GM21737 (cell line): ENCODE data around the gene TTPAL.
A peak's percentile ranks its signal among the peaks of the same experiment; 100 is the strongest.

Experiments used
- ATAC-seq: cut with Tn5 transposase; IDR thresholded peaks from one replicate; pipeline ENCODE4 v1.9.1; 2021; ENCODE audit warnings: mild to moderate bottlenecking, moderate library complexity; ENCODE audit not compliant: unreplicated experiment

Gene TTPAL

GRCh38 chr20:44475694-44476560, at the start of gene TTPAL:
TTPAL (plus strand) TSS chr20:44475874; CDS start chr20:44480000, 4,126 bp downstream.
- peak; percentile 92 for ATAC-seq

- no peak for ATAC-seq
These were observed 49.8 kb upstream of the TTPAL start for GRCh38 chr20:44425923-44426322.

DNA sequence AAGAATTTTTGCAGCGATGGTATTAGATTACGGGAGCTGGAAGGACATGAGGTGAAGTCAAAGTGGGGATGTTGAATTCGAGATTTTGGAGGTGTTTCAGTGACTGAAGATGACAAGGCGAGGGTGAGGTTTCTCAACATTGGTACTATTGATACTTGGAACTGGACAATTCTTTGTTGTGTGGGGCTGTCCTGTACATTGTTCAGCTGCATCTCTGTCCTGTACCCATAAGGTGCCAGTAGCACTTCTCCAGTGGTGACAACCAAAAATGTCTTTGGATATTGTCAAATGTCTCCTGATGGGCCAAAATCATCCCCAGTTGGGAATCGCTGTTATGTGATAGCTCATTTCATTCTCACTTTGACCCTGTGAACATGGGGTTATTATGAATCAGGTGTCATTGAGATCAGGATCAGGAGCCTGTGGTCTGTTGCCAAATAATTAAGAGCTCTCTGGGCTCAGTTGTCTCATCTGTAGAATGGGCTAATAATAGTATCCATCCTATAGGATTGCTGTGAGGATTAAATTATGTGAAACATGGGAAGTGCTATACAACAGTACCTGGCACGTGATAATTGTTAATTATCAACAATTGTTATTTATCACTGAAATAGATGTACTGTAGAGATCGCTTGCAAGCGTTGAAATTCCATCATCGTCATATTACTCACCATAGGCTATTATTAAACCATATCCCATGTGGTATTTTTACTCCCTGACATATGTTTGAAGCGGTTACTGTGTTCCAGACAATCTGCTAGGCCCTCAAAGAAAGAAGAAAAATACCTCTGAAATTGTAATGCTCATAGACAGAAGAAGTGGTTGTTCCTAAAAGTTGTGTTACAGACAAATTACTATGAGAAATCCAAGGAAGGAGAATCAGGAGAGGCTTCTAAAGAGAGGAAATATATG, 48.5 kb upstream of the TTPAL start:
- no peak for ATAC-seq

- no peak for ATAC-seq
These were observed 47.9 kb upstream of the TTPAL start for GRCh38 chr20:44427804-44428173.

DNA sequence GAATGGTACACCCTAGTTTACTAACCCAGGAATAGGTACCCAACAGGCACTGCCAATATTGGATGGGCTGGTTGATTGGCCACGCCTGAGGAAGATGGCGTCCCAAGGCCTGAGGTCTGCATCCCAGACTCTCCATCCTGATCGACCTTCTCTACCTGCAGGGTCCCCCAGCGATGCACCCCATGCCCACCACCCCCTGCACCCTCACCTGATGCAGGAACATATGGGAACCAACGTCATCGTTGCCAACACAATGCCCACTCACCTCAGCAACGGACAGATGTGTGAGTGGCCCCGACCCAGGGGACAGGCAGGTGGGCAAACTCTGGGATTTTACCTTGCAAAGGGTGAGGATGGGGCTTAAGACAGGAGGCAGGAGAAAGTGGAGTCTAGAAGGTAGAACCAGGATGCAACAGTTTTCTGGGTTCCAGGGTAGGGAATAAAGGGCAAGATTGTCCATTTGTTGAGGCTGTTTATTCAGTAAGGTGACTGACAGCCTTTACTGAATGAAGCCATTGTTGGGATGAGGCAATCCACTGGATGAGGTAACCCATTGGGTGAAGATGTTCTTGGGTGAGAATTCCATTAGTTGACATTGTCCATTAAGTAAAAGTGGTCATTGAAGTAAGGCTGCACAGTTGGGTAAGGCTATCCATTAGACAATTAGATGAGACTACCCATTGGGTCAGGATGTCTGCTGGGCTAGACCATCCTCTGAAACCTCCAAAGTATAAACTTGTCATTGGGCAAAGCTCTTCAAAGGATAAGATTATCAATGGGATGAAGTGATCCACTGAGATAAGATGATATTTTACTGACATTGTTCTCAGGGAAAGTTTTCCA, 47.3 kb upstream of the TTPAL start:
- no peak for ATAC-seq

DNA sequence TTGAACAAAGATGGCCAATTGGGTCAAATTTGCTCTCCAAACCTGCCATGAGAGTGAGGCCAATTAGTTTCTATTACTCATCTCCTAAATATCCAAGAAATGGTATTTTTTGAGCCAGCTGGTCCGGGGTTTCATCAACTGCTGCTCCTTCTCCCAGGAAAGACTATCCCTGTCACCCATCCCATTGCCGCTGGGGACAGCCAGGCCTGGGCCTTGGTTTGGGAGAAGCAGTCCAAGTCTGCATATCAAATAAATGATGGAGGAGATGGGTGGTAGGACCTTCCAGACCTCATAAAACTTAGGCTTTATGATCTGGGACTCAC, 46.7 kb upstream of the TTPAL start:
- no peak for ATAC-seq

DNA sequence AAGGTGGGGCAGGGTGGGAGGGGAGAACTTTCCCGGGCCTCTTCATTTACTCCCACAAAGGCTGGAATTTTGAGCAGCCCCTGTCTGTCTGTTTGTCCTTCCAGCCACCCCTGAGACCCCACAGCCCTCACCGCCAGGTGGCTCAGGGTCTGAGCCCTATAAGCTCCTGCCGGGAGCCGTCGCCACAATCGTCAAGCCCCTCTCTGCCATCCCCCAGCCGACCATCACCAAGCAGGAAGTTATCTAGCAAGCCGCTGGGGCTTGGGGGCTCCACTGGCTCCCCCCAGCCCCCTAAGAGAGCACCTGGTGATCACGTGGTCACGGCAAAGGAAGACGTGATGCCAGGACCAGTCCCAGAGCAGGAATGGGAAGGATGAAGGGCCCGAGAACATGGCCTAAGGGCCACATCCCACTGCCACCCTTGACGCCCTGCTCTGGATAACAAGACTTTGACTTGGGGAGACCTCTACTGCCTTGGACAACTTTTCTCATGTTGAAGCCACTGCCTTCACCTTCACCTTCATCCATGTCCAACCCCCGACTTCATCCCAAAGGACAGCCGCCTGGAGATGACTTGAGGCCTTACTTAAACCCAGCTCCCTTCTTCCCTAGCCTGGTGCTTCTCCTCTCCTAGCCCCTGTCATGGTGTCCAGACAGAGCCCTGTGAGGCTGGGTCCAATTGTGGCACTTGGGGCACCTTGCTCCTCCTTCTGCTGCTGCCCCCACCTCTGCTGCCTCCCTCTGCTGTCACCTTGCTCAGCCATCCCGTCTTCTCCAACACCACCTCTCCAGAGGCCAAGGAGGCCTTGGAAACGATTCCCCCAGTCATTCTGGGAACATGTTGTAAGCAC, 46.0 kb upstream of the TTPAL start:
- ATAC-seq, result no peak

- no peak for ATAC-seq
These were observed 45.2 kb upstream of the TTPAL start for GRCh38 chr20:44430270-44431065.

DNA sequence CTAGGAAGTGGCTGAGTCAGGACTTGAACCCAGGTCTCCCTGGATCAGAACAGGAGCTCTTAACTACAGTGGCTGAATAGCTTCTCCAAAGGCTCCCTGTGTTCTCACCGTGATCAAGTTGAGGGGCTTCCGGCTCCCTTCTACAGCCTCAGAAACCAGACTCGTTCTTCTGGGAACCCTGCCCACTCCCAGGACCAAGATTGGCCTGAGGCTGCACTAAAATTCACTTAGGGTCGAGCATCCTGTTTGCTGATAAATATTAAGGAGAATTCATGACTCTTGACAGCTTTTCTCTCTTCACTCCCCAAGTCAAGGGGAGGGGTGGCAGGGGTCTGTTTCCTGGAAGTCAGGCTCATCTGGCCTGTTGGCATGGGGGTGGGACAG, 44.6 kb upstream of the TTPAL start:
- no peak for ATAC-seq

DNA sequence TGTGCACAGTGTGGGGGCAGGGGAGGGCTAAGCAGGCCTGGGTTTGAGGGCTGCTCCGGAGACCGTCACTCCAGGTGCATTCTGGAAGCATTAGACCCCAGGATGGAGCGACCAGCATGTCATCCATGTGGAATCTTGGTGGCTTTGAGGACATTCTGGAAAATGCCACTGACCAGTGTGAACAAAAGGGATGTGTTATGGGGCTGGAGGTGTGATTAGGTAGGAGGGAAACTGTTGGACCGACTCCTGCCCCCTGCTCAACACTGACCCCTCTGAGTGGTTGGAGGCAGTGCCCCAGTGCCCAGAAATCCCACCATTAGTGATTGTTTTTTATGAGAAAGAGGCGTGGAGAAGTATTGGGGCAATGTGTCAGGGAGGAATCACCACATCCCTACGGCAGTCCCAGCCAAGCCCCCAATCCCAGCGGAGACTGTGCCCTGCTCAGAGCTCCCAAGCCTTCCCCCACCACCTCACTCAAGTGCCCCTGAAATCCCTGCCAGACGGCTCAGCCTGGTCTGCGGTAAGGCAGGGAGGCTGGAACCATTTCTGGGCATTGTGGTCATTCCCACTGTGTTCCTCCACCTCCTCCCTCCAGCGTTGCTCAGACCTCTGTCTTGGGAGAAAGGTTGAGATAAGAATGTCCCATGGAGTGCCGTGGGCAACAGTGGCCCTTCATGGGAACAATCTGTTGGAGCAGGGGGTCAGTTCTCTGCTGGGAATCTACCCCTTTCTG, 44.0 kb upstream of the TTPAL start:
- ATAC-seq, result no peak

GRCh38 chr20:44432618-44433577, 42.8 kb upstream of the TTPAL start:
- no peak for ATAC-seq

- ATAC-seq, result no peak
These were observed 41.7 kb upstream of the TTPAL start for GRCh38 chr20:44433751-44434538.

DNA sequence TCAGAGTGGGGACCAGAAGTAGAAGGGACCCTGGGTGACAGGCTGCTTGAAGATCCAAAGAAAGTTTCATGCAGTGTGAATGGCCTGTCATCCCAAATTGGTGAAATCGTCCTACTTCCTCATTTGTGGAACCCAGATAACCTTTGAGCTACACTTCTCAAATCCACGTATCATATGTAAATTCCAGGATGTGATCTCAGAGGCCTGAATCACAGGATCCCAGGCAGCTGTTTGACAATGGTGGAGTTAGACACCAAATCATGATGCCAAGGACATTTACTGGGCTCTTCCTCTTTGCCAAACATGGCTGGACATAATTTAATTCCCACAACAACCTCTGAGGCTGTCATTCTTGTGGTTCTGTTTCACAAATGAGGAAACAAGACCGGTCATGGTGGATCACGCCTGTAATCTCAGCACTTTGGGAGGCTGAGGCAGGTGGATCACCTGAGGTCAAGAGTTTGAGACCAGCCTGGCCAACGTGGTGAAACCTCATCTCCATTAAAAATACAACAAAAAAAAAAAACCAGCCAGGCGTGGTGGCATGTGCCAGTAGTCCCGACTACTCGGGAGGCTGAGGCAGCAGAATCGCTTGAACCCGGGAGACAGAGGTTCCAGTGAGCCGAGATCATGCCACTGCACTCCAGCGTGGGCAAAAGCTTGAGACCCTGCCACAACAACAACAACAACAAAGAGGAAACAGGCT, 39.9 kb upstream of the TTPAL start:
- no peak for ATAC-seq

- ATAC-seq, result no peak
These were observed 39.3 kb upstream of the TTPAL start for GRCh38 chr20:44436393-44436792.

GRCh38 chr20:44437497-44437896, 38.2 kb upstream of the TTPAL start:
- no peak for ATAC-seq

GRCh38 chr20:44438782-44439181, 36.9 kb upstream of the TTPAL start:
- no peak for ATAC-seq
